Gastroesophageal sphincter (tissue), 3 donors: ENCODE measurements around the gene IL10RA.

Source experiments
- POLR2A ChIP-seq, 2 donors: fragments of 450-650 bp; IDR thresholded peaks; one replicate each; pipeline ENCODE4 v1.6.1; 2017; ENCODE audit warnings: antibody characterized with exemption in 2 of 2, mild to moderate bottlenecking in 2 of 2, moderate library complexity in 1 of 2
- POLR2AphosphoS5 ChIP-seq: sonication (generic); formaldehyde crosslinking; IDR thresholded peaks from one replicate; pipeline ENCODE4 v1.6.1; 2017; ENCODE audit warnings: antibody characterized with exemption
- TF ChIP-seq, protein P1 (sequence below), 4 experiments: fragments of 200-600 bp in 2 of 4; fragments of 450-650 bp in 2 of 4; sonication (generic) in 1 of 4; IDR thresholded peaks; one replicate each; pipeline ENCODE4 v1.5.1; 2017 to 2019; ENCODE audit warnings: antibody characterized with exemption in 4 of 4, mild to moderate bottlenecking in 2 of 4, moderate library complexity in 2 of 4

DNA sequence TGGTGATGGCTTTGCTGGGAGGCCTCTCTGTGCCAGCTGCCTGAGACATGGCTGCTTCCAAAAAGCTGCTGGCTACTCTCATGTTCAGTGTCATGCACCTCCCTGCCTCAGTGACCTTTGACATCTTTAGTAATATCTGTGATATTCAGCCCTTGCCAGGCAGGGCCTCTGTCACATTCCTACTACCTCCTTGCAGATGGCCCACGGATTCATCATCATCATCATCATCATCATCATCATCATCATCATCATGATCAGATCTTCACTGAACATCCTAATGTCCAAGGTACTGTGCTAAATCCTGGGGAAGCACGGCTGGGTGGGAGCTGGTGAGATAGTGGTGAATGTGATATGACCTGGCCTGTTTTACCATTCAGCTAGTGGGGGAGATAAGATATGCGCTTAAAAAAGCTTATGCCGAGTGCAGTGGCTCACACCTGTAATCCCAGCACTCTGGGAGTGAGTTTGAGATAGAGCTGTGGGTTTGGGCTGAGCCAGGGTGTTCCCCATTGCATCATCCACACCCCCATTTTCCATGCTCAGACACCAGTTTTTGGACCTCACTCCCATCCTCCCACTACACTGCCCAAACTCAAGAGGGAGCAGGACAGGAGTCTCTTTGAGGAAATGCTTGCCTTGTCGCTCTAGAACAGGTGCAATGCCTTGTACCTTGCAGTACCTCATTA lies 39.9 kb upstream of the IL10RA start:
- no peak for TF ChIP-seq POLR2A (IDR thresholded peaks at IDR 0.05)
- TF ChIP-seq, protein P1, sequence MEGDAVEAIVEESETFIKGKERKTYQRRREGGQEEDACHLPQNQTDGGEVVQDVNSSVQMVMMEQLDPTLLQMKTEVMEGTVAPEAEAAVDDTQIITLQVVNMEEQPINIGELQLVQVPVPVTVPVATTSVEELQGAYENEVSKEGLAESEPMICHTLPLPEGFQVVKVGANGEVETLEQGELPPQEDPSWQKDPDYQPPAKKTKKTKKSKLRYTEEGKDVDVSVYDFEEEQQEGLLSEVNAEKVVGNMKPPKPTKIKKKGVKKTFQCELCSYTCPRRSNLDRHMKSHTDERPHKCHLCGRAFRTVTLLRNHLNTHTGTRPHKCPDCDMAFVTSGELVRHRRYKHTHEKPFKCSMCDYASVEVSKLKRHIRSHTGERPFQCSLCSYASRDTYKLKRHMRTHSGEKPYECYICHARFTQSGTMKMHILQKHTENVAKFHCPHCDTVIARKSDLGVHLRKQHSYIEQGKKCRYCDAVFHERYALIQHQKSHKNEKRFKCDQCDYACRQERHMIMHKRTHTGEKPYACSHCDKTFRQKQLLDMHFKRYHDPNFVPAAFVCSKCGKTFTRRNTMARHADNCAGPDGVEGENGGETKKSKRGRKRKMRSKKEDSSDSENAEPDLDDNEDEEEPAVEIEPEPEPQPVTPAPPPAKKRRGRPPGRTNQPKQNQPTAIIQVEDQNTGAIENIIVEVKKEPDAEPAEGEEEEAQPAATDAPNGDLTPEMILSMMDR (IDR thresholded peaks at IDR 0.05): no peak
- TF ChIP-seq POLR2AphosphoS5: no peak
